PFSK-1 (cell line): ENCODE data around the gene ARHGAP12.

Source experiments
- POLR2AphosphoS5 ChIP-seq: IDR thresholded peaks from 2 replicates; pipeline ENCODE4 v1.6.1; 2012; ENCODE audit warnings: low read depth, mild to moderate bottlenecking, control low read depth, low read length, moderate library complexity
- REST ChIP-seq, 2 experiments: IDR thresholded peaks; 2 replicates each; pipeline versions ENCODE4 v1.6.1 to v1.8.0; 2011 to 2012; ENCODE audit warnings: low read depth in 2 of 2, low read length in 2 of 2, control low read depth in 1 of 2, inconsistent platforms in 1 of 2, mild to moderate bottlenecking in 1 of 2, moderate library complexity in 1 of 2; ENCODE audit not compliant: insufficient read depth in 1 of 2
- SIN3A ChIP-seq: IDR thresholded peaks from 2 replicates; pipeline ENCODE4 v1.6.1; 2012; ENCODE audit warnings: mild to moderate bottlenecking, low read length, moderate library complexity, borderline replicate concordance; ENCODE audit not compliant: insufficient read depth
- TAF1 ChIP-seq: IDR thresholded peaks from 2 replicates; pipeline ENCODE4 v1.6.1; 2012; ENCODE audit warnings: low read length, control low read depth, borderline replicate concordance; ENCODE audit not compliant: insufficient read depth

DNA sequence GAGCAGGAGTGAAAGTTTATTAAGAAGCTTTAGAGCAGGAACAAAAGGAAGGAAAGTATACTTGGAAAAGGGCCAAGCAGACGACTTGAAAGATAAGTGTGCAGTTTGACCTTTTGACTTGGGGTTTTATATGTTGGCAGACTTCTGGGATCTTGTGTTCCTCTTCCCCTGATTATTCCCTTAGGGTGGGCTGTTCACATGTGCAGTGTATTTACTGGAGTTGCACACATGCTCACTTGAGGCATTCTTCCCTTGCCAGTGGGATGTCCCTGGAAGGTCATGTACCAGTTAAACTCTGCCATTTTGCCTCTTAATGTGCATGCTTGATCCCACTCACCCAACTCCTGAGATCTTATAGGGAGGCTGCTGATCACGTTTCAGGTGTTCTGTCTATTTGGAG, 23.4 kb upstream of the ARHGAP12 start:
- no peak for TF ChIP-seq POLR2AphosphoS5
- no peak for TF ChIP-seq TAF1
- TF ChIP-seq SIN3A, result no peak
- TF ChIP-seq REST (IDR thresholded peaks at IDR 0.05; ENCODE audit: insufficient read depth in 1 of 2, low read depth in 2 of 2, low read length in 2 of 2), result no peak
